H1 (cell line): Measurements from ENCODE around the gene WNT11. TPM values are rescaled to one million over a fixed set of nuclear protein-coding genes. Genes with fewer than 3 reads are reported as not detected.

Experiments
- CTCF ChIA-PET: fragments of 300-600 bp; sonication (Branson Sonifier 250); formaldehyde crosslinking; loops from one replicate; lab custom pipeline; 2021; ENCODE audit not compliant: partially characterized antibody; lab: Charles Lee
- POLR2A ChIA-PET: fragments of 300-600 bp; sonication (Branson Sonifier 250); formaldehyde crosslinking; loops from one replicate; lab custom pipeline; 2021; ENCODE audit warnings: inconsistent platforms; ENCODE audit not compliant: partially characterized antibody; lab: Charles Lee
- DNase-seq, 2 experiments: peaks; one replicate each; pipeline versions ENCODE4 v3.0.0 to v3.0.0-alpha.2; 2010 to 2022; ENCODE audit warnings: low spot score in 2 of 2, low read depth in 1 of 2, mixed read lengths in 1 of 2
- FAIRE-seq: peaks from 2 replicates; lab custom pipeline; 2011; peaks lifted over from hg19 to GRCh38; lab: Jason Lieb, UNC
- H2AFZ ChIP-seq: 2 replicates; pipeline ENCODE4 v1.8.1; 2012; ENCODE audit warnings: low read length, inconsistent platforms
- H2AK5ac ChIP-seq: 2 replicates; pipeline ENCODE4 v1.6.1; 2013; ENCODE audit warnings: low read depth, low read length
- H2BK120ac ChIP-seq: replicated peaks from 2 replicates; pipeline ENCODE3; 2013; ENCODE audit warnings: low read depth, low read length, inconsistent platforms
- H2BK12ac ChIP-seq: 2 replicates; pipeline ENCODE4 v1.6.1; 2013; ENCODE audit warnings: low read depth, low read length
- H2BK15ac ChIP-seq: 2 replicates; pipeline ENCODE4 v1.6.1; 2013; ENCODE audit warnings: low read length
- H2BK20ac ChIP-seq: 2 replicates; pipeline ENCODE4 v1.6.1; 2013; ENCODE audit warnings: low read length
- H2BK5ac ChIP-seq: 2 replicates; pipeline ENCODE4 v1.6.1; 2013; ENCODE audit warnings: low read depth, low read length
- H3K14ac ChIP-seq: 2 replicates; pipeline ENCODE4 v1.6.1; 2013; ENCODE audit warnings: inconsistent platforms; ENCODE audit not compliant: insufficient read length
- H3K18ac ChIP-seq: 2 replicates; pipeline ENCODE4 v1.6.1; 2013; ENCODE audit warnings: low read length; ENCODE audit errors: extremely low read depth
- H3K23ac ChIP-seq: 2 replicates; pipeline ENCODE4 v1.6.1; 2013; ENCODE audit warnings: inconsistent platforms; ENCODE audit not compliant: insufficient read length
- H3K23me2 ChIP-seq: 2 replicates; pipeline ENCODE4 v1.6.1; 2013; ENCODE audit warnings: low read depth, low read length
- H3K27ac ChIP-seq: 2 replicates; pipeline ENCODE4 v1.6.1; 2011; ENCODE audit warnings: low read depth, low read length, inconsistent platforms
- H3K27me3 ChIP-seq, 4 experiments: replicated peaks in 1 of 4; 1 replicate in 1 of 4; 2 replicates in 3 of 4; pipeline versions ENCODE4 v1.6.1 to v1.8.1; 2011 to 2013; ENCODE audit warnings: low read length in 3 of 4, mild to moderate bottlenecking in 3 of 4, inconsistent platforms in 2 of 4, mixed read lengths in 2 of 4, moderate library complexity in 1 of 4; ENCODE audit not compliant: control insufficient read depth in 3 of 4, insufficient read depth in 3 of 4; ENCODE audit errors: extremely low read depth in 1 of 4
- H3K36me3 ChIP-seq, 4 experiments: 2 replicates each; pipeline versions ENCODE4 v1.6.1 to v1.8.1; 2011 to 2013; ENCODE audit warnings: mild to moderate bottlenecking in 4 of 4, low read length in 3 of 4, moderate library complexity in 2 of 4, control low read depth in 1 of 4, inconsistent platforms in 1 of 4; ENCODE audit not compliant: insufficient read depth in 4 of 4, control insufficient read depth in 2 of 4
- H3K4ac ChIP-seq: replicated peaks from 2 replicates; pipeline ENCODE3; 2013; ENCODE audit warnings: low read length, low read depth, mixed read lengths, inconsistent platforms; ENCODE audit not compliant: insufficient read length
- H3K4me1 ChIP-seq, 4 experiments: replicated peaks in 1 of 4; 1 replicate in 1 of 4; 2 replicates in 3 of 4; pipeline versions ENCODE4 v1.6.1 to v1.8.1; 2011 to 2013; ENCODE audit warnings: low read length in 3 of 4, inconsistent platforms in 2 of 4, mixed read lengths in 1 of 4; ENCODE audit not compliant: insufficient read depth in 4 of 4, control insufficient read depth in 3 of 4
- H3K4me2 ChIP-seq, 2 experiments: 2 replicates each; pipeline versions ENCODE4 v1.6.1 to v1.8.1; 2011 to 2013; ENCODE audit warnings: low read depth in 2 of 2, low read length in 2 of 2, control low read depth in 1 of 2, inconsistent platforms in 1 of 2, mild to moderate bottlenecking in 1 of 2; ENCODE audit not compliant: insufficient read depth in 1 of 2
- H3K4me3 ChIP-seq, 4 experiments: fragments of 200-600, 300-600 bp in 1 of 4; sonication (generic), shearing (Covaris generic), sonication (Bioruptor Twin) in 1 of 4; 2 replicates each; pipeline versions ENCODE4 v1.5.1 to v1.8.1; 2011 to 2016; ENCODE audit warnings: low read length in 4 of 4, low read depth in 3 of 4, control low read depth in 2 of 4, inconsistent platforms in 2 of 4, mild to moderate bottlenecking in 2 of 4, mixed read lengths in 1 of 4, moderate library complexity in 1 of 4; ENCODE audit not compliant: insufficient read depth in 2 of 4; ENCODE audit errors: extremely low read depth in 1 of 4
- H3K56ac ChIP-seq: replicated peaks from 2 replicates; pipeline ENCODE3; 2013; ENCODE audit warnings: low read depth, mild to moderate bottlenecking, mixed read lengths, low read length, inconsistent platforms; ENCODE audit not compliant: insufficient read length
- H3K79me1 ChIP-seq: 2 replicates; pipeline ENCODE4 v1.6.1; 2013; ENCODE audit warnings: low read depth, low read length, control low read depth
- H3K79me2 ChIP-seq, 2 experiments: 2 replicates each; pipeline versions ENCODE4 v1.6.1 to v1.8.1; 2012 to 2013; ENCODE audit warnings: low read length in 2 of 2, mild to moderate bottlenecking in 2 of 2, inconsistent platforms in 1 of 2; ENCODE audit not compliant: insufficient read depth in 2 of 2, control insufficient read depth in 1 of 2
- H3K9ac ChIP-seq, 4 experiments: replicated peaks in 1 of 4; 1 replicate in 1 of 4; 2 replicates in 3 of 4; pipeline versions ENCODE4 v1.6.1 to v1.8.1; 2011 to 2013; ENCODE audit warnings: low read depth in 3 of 4, low read length in 3 of 4, control low read depth in 2 of 4, mild to moderate bottlenecking in 2 of 4, moderate library complexity in 2 of 4, inconsistent platforms in 1 of 4; ENCODE audit errors: extremely low read depth in 1 of 4
- H3K9me3 ChIP-seq, 2 experiments: 2 replicates each; pipeline versions ENCODE4 v1.6.1 to v1.8.1; 2012 to 2013; ENCODE audit warnings: mild to moderate bottlenecking in 2 of 2, moderate library complexity in 2 of 2, control low read depth in 1 of 2, inconsistent platforms in 1 of 2, low read depth in 1 of 2, low read length in 1 of 2, mixed read lengths in 1 of 2; ENCODE audit not compliant: insufficient read depth in 2 of 2
- H4K20me1 ChIP-seq, 2 experiments: replicated peaks in 1 of 2; 2 replicates each; pipeline versions ENCODE3 to v1.8.1; 2011 to 2013; ENCODE audit warnings: inconsistent platforms in 2 of 2, low read length in 2 of 2, mild to moderate bottlenecking in 1 of 2; ENCODE audit not compliant: insufficient read depth in 2 of 2, control insufficient read depth in 1 of 2
- H4K5ac ChIP-seq: 2 replicates; pipeline ENCODE4 v1.6.1; 2013; ENCODE audit warnings: low read length, low read depth, mixed read lengths, inconsistent platforms; ENCODE audit not compliant: insufficient read length
- H4K8ac ChIP-seq: 2 replicates; pipeline ENCODE4 v1.8.0; 2013; ENCODE audit warnings: mild to moderate bottlenecking, moderate library complexity, low read length, inconsistent platforms; ENCODE audit not compliant: insufficient read depth; ENCODE audit errors: extremely low read depth
- H4K91ac ChIP-seq: replicated peaks from 2 replicates; pipeline ENCODE3; 2013; ENCODE audit warnings: low read length, mixed read lengths, inconsistent platforms; ENCODE audit not compliant: insufficient read length
- E2F6 ChIP-seq: IDR thresholded peaks from 2 replicates; pipeline ENCODE4 v1.6.1; 2012; ENCODE audit warnings: inconsistent platforms
- EZH2 ChIP-seq: fragments of 200-600 bp; sonication (generic); IDR thresholded peaks from 2 replicates; pipeline ENCODE4 v1.7.1; 2012; ENCODE audit warnings: low read depth, mild to moderate bottlenecking, moderate library complexity, low read length, inconsistent platforms; ENCODE audit not compliant: severe bottlenecking
- HDAC2 ChIP-seq, 2 experiments: fragments of 300-600 bp in 1 of 2; sonication (generic) in 1 of 2; IDR thresholded peaks; 2 replicates each; pipeline ENCODE4 v1.6.1; 2011 to 2012; ENCODE audit warnings: low read depth in 2 of 2, low read length in 2 of 2, mild to moderate bottlenecking in 2 of 2, moderate library complexity in 2 of 2, borderline replicate concordance in 1 of 2, inconsistent platforms in 1 of 2
- JUN ChIP-seq: IDR thresholded peaks from 2 replicates; pipeline ENCODE4 v1.6.1; 2011; ENCODE audit warnings: low read depth, mild to moderate bottlenecking, improper control_type of control experiment, low read length
- POLR2A ChIP-seq, 2 experiments: IDR thresholded peaks; 1 replicate in 1 of 2; 2 replicates in 1 of 2; pipeline ENCODE4 v1.6.1; 2011; ENCODE audit warnings: low read depth in 2 of 2, low read length in 2 of 2, mild to moderate bottlenecking in 2 of 2; ENCODE audit errors: control extremely low read depth in 1 of 2
- SUZ12 ChIP-seq: fragments of 200-600 bp; sonication (generic); IDR thresholded peaks from 2 replicates; pipeline ENCODE4 v1.6.1; 2012; ENCODE audit warnings: mild to moderate bottlenecking, inconsistent platforms, low read length, moderate library complexity, mixed read lengths
- TAF1 ChIP-seq: IDR thresholded peaks from 2 replicates; pipeline ENCODE4 v1.6.1; 2011; ENCODE audit warnings: mild to moderate bottlenecking, low read depth, low read length
- WGBS, 2 experiments: shearing (Covaris generic) in 1 of 2; methylation state at CpG; one replicate each; pipeline versions ENCODE4 v1.1.6 to v1.1.7; 2013 to 2015; ENCODE audit warnings: low lambda C conversion rate in 2 of 2, mixed read lengths in 2 of 2, inconsistent platforms in 1 of 2, low coverage in 1 of 2, missing lambda C conversion rate in 1 of 2; ENCODE audit not compliant: insufficient replicate concordance in 2 of 2, insufficient coverage in 1 of 2, insufficient read length in 1 of 2; ENCODE audit errors: extremely low coverage in 1 of 2, missing lambda C conversion rate in 1 of 2; 5-methylcytosine and 5-hydroxymethylcytosine counted together
- long read RNA-seq, 2 experiments: library from RNA in 1 of 2; library from capped mRNA in 1 of 2; stranded (forward); transcript quantifications; one replicate each; pipeline ENCODE4 v2.0.0, GENCODE V29; 2021; ENCODE audit warnings: inconsistent platforms in 1 of 2
- polyA minus RNA-seq, 3 experiments: library from RNA; depleted of rRNA, polyadenylated mRNA; stranded (reverse); fragments of >200 nt; gene quantifications; 1 replicate in 2 of 3; 2 replicates in 1 of 3; pipeline ENCODE4 v1.2.3, GENCODE V29; 2011
- polyA plus RNA-seq, 7 experiments: library from polyadenylated mRNA; depleted of rRNA in 3 of 7; stranded (reverse) in 5 of 7; unstranded in 2 of 7; fragments of >200 nt in 5 of 7; fragments of 200-250 nt in 2 of 7; gene quantifications; 1 replicate in 5 of 7; 2 replicates in 1 of 7; 4 replicates in 1 of 7; pipeline versions ENCODE4 v1.2.1 to v1.2.3, GENCODE V29; 2011 to 2013; ENCODE audit warnings: missing spikeins in 2 of 7, mixed read lengths in 2 of 7
- total RNA-seq: library from RNA; stranded (reverse); fragmentation: NEBNext Ultra II Directional; extraction: Animal tissue kit (Norgen Biotek cat#: 25700); gene quantifications from 2 replicates; pipeline ENCODE4 v1.2.1, GENCODE V29; 2021
- TF ChIP-seq, protein P1 (sequence below): IDR thresholded peaks from 2 replicates; pipeline ENCODE4 v1.6.1; 2012; ENCODE audit warnings: inconsistent platforms

Gene WNT11
- total RNA-seq: 0.45 TPM in 1 of 2 replicates, not detected in the other
- 0.11 and 0.22 TPM in 2 replicates for polyA plus RNA-seq (2011; rRNA removed)
- 0.16 TPM for polyA plus RNA-seq (2011; cell fraction: cytosol; rRNA removed)
- 0.14 TPM for polyA plus RNA-seq (2011; cell fraction: nucleus; rRNA removed)
- 0.08 to 0.16 TPM (median 0.09 TPM) in 3 of 4 replicates, not detected in the other for polyA plus RNA-seq (2012, experiment 1 of 2)
- not detected for polyA plus RNA-seq (2012, experiment 2 of 2)
- polyA plus RNA-seq (2013, experiment 1 of 2): 0.10 TPM
- polyA plus RNA-seq (2013, experiment 2 of 2): 0.15 TPM
- polyA minus RNA-seq (2011; rRNA and poly(A)+ RNA removed): not detected in 2 replicates
- polyA minus RNA-seq (2011; cell fraction: cytosol; rRNA and poly(A)+ RNA removed): not detected
- polyA minus RNA-seq (2011; cell fraction: nucleus; rRNA and poly(A)+ RNA removed): not detected
- long read RNA-seq, experiment 1: 0 reads
- long read RNA-seq, experiment 2: 0 reads

GRCh38 chr11:76206327-76207081 lies at the start of gene WNT11:
Gene WNT11 (minus strand): TSS chr11:76206502. CDS start chr11:76206407, 95 bp downstream.
- ChIA-PET POLR2A (interaction anchor here (0.7 to 7.2 kb wide), 2 partner anchors 29 to 116 kb away, joined by 3 to 39 read pairs; no protein-coding TSS in a partner anchor), CTCF (interaction anchor here (0.8 to 9.1 kb wide), 28 partner anchors 9 to 468 kb away, joined by 3 to 252 read pairs (median 13); partner anchors contain the start of gene GVQW3)
- Histone ChIP-seq H3K27me3 (peaks cover 69 to 81% (median 75%) of the 10 kb centered on the region in 4 experiments), H3K9ac (no peak within 1 kb of the TSS), H3K79me1 (no peaks in the 10 kb centered on the region), H3K4ac (no peak within 1 kb of the TSS), H2AK5ac (no peak within 1 kb of the TSS), H4K8ac (peak within 1 kb of the TSS; percentile 79), H3K36me3 (peaks cover 0 to 9% (median 0%) of the 10 kb centered on the region in 4 experiments; a peak in 1 of 8 replicates), H2BK20ac (no peak within 1 kb of the TSS), H3K4me1 (peaks cover 7 to 32% (median 19%) of the 10 kb centered on the region in 4 experiments), H3K4me2 (peak within 1 kb of the TSS; percentile 75 to 91), H4K20me1 (peaks cover 7 to 8% of the 10 kb centered on the region in 2 experiments), H2BK15ac (no peak within 1 kb of the TSS), H3K27ac (no peak within 1 kb of the TSS), H3K9me3 (no peaks in the 10 kb centered on the region; a peak in 1 of 4 replicates), H4K5ac (no peak within 1 kb of the TSS), H3K14ac (no peak within 1 kb of the TSS), H3K18ac (no peak within 1 kb of the TSS; the same call in 1 of the 2 replicates), H2AFZ (no peak within 1 kb of the TSS), H3K56ac (no peak within 1 kb of the TSS), H2BK12ac (peak within 1 kb of the TSS; percentile 50; the same call in 1 of the 2 replicates), H2BK5ac (no peak within 1 kb of the TSS), H3K79me2 (no peaks in the 10 kb centered on the region), H2BK120ac (no peak within 1 kb of the TSS), H3K23ac (no peak within 1 kb of the TSS), H4K91ac (no peak within 1 kb of the TSS), H3K23me2 (peaks cover 32% of the 10 kb centered on the region; the same call in 1 of the 2 replicates), H3K4me3 (peak within 1 kb of the TSS; percentile 26 to 62 (median 42))
- FAIRE-seq (no peak), DNase-seq (peak in 1 of 2 experiments; percentile 67)
- WGBS, 2 experiments: 2% methylated on average over 49 of the region's 80 CpGs; no CpG with 5 or more reads in 1 of the 2 experiments
- peak; percentile 64 for TF ChIP-seq EZH2
- TF ChIP-seq POLR2A (IDR thresholded peaks at IDR 0.05; ENCODE audit: control extremely low read depth in 1 of 2, low read depth in 2 of 2, low read length in 2 of 2): no peak
- no peak for TF ChIP-seq TAF1
- no peak for TF ChIP-seq HDAC2 (IDR thresholded peaks at IDR 0.05; ENCODE audit: borderline replicate concordance in 1 of 2, low read depth in 2 of 2, low read length in 2 of 2)
- TF ChIP-seq E2F6: peak; percentile 69
- TF ChIP-seq SUZ12: peak; percentile 87
- TF ChIP-seq, protein P1, sequence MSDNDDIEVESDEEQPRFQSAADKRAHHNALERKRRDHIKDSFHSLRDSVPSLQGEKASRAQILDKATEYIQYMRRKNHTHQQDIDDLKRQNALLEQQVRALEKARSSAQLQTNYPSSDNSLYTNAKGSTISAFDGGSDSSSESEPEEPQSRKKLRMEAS: peak; percentile 53
- no peak for TF ChIP-seq JUN
